H1 (cell line): ENCODE measurements around the gene CRTAC1.

Source experiments
- ATF3 ChIP-seq: IDR thresholded peaks from 2 replicates; pipeline ENCODE4 v1.6.1; 2011; ENCODE audit warnings: low read depth, mild to moderate bottlenecking, low read length; ENCODE audit not compliant: insufficient read depth
- BRCA1 ChIP-seq: IDR thresholded peaks from 2 replicates; pipeline ENCODE4 v1.6.1; 2012; ENCODE audit warnings: low read depth, low read length, improper control_type of control experiment
- CTCF ChIP-seq, 3 experiments: IDR thresholded peaks; 1 replicate in 2 of 3; 2 replicates in 1 of 3; pipeline versions ENCODE4 v1.5.1 to v1.6.1; 2011; ENCODE audit warnings: low read length in 3 of 3, mild to moderate bottlenecking in 3 of 3, inconsistent platforms in 2 of 3, low read depth in 1 of 3, moderate library complexity in 1 of 3; ENCODE audit not compliant: insufficient read depth in 1 of 3; ENCODE audit errors: control extremely low read depth in 1 of 3
- EP300 ChIP-seq, 2 experiments: IDR thresholded peaks; 1 replicate in 1 of 2; 2 replicates in 1 of 2; pipeline ENCODE4 v1.6.1; 2011 to 2012; ENCODE audit warnings: low read depth in 2 of 2, low read length in 2 of 2, mild to moderate bottlenecking in 2 of 2, borderline replicate concordance in 1 of 2, inconsistent platforms in 1 of 2, moderate library complexity in 1 of 2
- EZH2 ChIP-seq: fragments of 200-600 bp; sonication (generic); IDR thresholded peaks from 2 replicates; pipeline ENCODE4 v1.7.1; 2012; ENCODE audit warnings: low read depth, mild to moderate bottlenecking, moderate library complexity, low read length, inconsistent platforms; ENCODE audit not compliant: severe bottlenecking
- GTF2F1 ChIP-seq: IDR thresholded peaks from 2 replicates; pipeline ENCODE4 v1.6.1; 2012; ENCODE audit warnings: low read depth, low read length, improper control_type of control experiment, borderline replicate concordance
- JUND ChIP-seq: IDR thresholded peaks from 2 replicates; pipeline ENCODE4 v1.6.1; 2011; ENCODE audit warnings: mild to moderate bottlenecking, improper control_type of control experiment, low read length
- KDM5A ChIP-seq: fragments of 200-600 bp; IDR thresholded peaks from 2 replicates; pipeline ENCODE4 v1.7.1; 2012; ENCODE audit warnings: mild to moderate bottlenecking, low read length, inconsistent platforms, mixed read lengths
- MAX ChIP-seq: IDR thresholded peaks from 2 replicates; pipeline ENCODE4 v1.6.1; 2012; ENCODE audit warnings: inconsistent platforms
- POLR2A ChIP-seq, 2 experiments: IDR thresholded peaks; 1 replicate in 1 of 2; 2 replicates in 1 of 2; pipeline ENCODE4 v1.6.1; 2011; ENCODE audit warnings: low read depth in 2 of 2, low read length in 2 of 2, mild to moderate bottlenecking in 2 of 2; ENCODE audit errors: control extremely low read depth in 1 of 2
- RAD21 ChIP-seq, 2 experiments: IDR thresholded peaks in 1 of 2; conservative IDR thresholded peaks in 1 of 2; 2 replicates each; pipeline ENCODE4 v1.6.1; 2011; ENCODE audit warnings: low read depth in 2 of 2, low read length in 2 of 2, improper control_type of control experiment in 1 of 2, inconsistent platforms in 1 of 2, mild to moderate bottlenecking in 1 of 2, moderate library complexity in 1 of 2
- TAF1 ChIP-seq: IDR thresholded peaks from 2 replicates; pipeline ENCODE4 v1.6.1; 2011; ENCODE audit warnings: mild to moderate bottlenecking, low read depth, low read length
- YY1 ChIP-seq: IDR thresholded peaks from 2 replicates; pipeline ENCODE4 v1.6.1; 2011; ENCODE audit warnings: low read depth, mild to moderate bottlenecking, low read length

GRCh38 chr10:97849103-97849686, 181.2 kb downstream of the CRTAC1 start:
- TF ChIP-seq YY1 (no peak), RAD21 (IDR thresholded peaks at IDR 0.05 in 1 of 2, conservative IDR thresholded peaks at IDR 0.05 in 1 of 2; ENCODE audit: low read depth in 2 of 2, low read length in 2 of 2) (no peak), GTF2F1 (no peak), JUND (no peak), CTCF (IDR thresholded peaks at IDR 0.05; ENCODE audit: control extremely low read depth in 1 of 3, insufficient read depth in 1 of 3, low read depth in 1 of 3, low read length in 3 of 3) (no peak), POLR2A (IDR thresholded peaks at IDR 0.05; ENCODE audit: control extremely low read depth in 1 of 2, low read depth in 2 of 2, low read length in 2 of 2) (no peak), EZH2 (no peak), BRCA1 (no peak), MAX (no peak), ATF3 (no peak), TAF1 (no peak), EP300 (IDR thresholded peaks at IDR 0.05; ENCODE audit: borderline replicate concordance in 1 of 2, low read depth in 2 of 2, low read length in 2 of 2) (no peak), KDM5A (no peak)
